GM19023 (cell line): Measurements from ENCODE around the gene CDC16.
"Not testable (repeated sequence)": the region's sequence is repeated elsewhere in the genome, so short reads cannot be mapped to it uniquely, and the experiment has no call there.

Experiments
- ATAC-seq: cut with Tn5 transposase; IDR thresholded peaks from one replicate; pipeline ENCODE4 v1.9.1; 2021; ENCODE audit warnings: mild to moderate bottlenecking, moderate library complexity; ENCODE audit not compliant: unreplicated experiment

CDC16 gene

DNA sequence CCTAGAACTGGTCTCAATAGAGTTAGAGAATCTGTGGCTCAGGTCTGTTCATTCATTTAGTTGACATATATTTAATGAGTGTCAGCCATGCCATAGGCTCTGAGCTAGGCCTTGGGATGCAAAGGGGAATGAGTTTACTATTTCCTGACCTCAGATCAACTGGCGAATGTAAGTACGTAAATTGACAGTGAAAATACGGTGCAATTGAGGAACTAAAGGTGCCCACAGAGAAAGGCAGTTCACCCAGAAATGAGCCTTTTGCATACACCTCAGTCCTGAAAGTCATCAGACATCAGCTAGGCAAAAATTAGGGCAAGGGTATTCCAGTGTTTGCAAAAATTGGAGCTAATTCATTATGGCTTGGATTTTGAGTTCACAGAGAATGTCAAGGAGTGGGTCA, 26.1 kb downstream of the CDC16 start:
- ATAC-seq: no peak

DNA sequence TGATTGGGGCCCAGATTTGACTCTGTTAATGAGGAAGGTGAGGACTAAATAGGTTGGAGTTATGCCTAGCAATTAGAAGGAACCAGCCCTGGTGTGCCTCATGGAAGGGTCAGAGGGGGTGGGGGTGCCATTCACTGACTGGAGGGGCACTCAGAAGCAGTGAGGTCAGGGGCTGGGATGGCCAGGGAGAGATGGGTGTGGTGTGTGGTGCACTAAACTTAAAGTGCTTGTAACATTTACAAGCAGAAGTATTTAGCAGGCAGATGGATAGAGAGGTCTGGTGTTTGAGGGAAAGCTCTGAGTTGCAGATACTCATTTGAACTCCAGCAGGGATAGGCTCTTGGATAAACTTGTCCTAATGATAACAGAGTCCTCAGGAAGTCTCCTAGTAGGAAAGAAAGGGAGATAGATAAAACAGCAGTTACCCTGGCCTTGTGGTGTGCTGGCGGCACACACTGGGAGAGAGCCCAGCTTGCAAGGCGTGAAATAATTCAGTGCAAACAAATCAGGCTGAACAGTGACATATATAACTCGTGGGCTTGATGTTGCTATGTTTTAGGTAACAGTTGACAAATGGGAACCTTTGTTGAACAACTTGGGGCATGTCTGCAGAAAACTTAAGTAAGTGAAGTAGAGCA, 26.8 kb downstream of the CDC16 start:
- ATAC-seq: no peak

DNA sequence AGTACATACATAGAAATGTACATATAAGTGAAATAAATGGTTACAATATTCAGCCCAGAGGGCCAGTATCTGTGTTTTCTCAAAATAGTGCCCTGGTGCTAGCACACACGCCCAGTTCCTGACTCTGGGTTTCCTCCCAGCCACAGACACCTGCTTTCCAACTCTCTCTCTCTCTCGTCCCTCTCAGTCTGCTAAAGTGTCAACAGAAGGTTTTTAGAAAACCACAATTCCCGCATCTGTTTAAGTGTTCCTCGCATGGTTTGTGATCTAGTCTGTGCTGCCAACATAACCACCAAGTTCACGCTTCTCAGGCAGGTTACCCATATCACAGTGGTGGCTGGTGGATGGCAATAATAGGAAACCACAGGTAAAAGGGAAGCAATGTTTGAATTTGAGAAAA, 28.9 kb downstream of the CDC16 start:
- ATAC-seq: no peak

DNA sequence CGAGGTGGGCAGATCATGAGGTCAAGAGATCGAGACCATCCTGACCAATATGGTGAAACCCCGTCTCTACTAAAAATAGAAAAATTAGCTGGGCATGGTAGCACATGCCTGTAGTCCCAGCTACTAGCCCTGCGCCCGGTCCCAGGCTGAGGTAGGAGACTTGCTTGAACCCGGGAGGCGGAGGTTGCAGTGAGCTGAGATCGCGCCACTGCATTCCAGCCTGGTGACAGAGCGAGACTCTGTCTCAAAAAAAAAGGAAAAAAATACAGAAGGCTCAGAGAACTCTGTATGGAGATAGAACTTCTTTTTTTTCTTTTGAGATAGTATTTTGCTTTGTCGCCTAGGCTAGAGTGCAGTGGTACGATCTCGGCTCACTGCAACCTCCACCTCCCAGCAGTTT, 29.6 kb downstream of the CDC16 start:
- not testable (repeated sequence) for ATAC-seq

DNA sequence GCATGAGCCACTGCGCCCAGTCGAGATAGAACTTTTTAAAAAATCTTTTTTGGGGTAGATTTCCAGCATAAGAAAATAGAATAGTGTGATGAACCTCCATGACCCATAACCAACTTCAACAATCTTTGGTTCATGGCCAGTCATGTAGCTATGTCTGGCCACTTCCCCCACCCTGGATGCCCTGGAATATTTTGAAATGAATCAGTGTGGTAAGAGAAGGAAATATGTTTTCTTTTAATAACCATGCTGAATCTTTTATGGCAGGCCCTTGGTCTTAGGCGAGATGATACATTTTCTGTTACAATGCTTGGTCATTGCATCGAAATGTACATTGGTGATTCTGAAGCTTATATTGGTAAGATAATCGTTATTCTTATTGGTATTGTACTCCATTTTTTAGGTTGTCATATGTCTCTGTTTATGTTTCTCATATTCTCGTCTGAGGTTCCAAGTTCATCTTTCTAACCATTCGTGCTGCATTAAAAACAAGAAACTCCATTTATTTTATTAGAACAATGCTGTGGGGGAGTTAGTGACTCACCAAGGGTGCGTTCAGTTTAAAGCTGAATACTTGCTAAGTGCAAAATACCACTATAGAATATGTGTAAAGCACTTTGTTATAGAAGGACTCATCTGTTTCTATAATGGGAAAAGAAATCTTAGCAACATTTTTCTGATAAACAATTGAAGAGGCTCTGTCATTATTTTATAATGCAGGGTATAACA, 30.4 kb downstream of the CDC16 start:
- no peak for ATAC-seq

DNA sequence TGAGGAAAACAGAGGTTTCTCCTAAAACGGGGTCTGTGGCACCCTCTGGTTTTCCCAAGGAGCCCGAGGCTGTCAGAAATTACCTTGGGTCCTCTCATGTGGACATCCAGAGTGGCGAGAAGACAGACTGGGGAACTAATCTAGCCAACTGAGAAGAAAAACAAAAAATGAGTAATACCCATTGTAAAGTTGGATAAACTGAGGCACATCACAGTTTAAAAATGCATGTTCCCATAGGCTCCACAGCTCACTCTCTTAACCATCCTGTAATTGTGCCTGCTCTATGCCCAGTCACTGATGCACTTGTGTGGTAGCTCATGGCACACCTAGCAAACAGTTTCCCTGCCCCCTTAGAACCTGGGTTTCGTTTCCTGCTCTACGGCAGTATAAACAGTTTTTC, 31.5 kb downstream of the CDC16 start:
- ATAC-seq: no peak

DNA sequence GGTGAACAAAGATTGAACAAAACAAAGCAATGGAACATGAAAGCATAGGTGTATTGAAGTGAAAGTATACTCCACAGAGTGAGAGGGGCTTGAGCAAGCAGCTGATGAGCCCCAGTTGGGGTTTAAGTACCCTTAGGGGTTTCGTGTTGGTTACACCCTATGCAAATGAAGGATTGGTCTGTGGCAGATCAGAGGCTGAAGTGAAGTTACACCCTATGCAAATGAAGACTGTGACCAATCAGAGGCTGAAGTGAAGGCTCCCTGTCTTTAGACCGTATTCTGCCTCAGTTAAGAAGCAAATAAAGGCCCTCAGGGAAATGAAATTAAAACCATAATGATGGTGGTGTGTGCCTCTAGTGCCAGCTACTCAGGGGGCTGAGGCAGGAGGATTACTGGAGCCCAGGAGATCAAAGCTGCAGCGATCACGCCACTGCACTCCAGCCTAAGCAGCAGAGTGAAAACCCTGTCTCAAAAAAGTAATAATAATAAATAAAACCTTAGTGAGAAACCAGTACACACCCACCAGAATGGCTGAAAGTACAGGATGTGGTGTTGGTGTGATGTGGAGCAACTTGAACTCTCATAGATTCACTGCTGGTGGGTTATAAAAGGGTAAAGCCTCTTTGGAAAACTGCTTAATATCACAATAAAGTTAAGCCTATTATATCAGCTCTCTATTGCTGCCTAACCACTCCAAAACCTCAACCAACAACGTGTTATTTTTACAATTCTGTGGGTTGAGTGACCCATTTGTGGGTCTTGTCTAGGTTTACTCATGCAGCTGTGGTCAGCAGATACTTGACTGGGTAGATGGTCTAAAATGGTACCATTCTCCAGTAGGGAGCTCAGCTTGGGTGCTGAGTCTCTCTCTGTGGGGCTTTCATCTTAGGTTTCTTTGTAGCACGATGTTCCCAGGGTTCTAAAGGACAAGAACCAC, 33.9 kb downstream of the CDC16 start:
- no peak for ATAC-seq

DNA sequence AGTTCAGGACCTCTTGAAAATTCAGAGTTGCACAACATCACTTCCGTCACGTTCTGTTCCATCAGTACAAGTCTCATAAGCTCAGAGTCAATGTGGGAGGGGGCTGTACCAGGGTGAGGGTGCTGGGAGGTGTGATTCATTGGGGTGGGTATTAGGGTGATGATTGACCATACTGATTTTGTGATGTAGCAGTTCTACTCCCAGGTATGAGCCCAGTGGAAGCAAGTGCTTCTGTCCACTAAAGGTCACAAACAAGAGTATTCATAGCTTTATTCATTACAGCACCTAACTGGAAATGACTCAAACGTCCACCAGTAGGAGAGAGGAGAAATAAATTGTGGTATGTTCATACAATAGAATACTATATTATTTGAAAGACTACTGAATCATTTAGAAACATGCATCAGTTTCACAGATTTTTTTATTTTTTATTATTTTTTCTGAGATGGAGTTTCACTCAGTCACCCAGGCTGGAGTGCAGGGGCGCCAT, 34.6 kb downstream of the CDC16 start:
- no peak for ATAC-seq

DNA sequence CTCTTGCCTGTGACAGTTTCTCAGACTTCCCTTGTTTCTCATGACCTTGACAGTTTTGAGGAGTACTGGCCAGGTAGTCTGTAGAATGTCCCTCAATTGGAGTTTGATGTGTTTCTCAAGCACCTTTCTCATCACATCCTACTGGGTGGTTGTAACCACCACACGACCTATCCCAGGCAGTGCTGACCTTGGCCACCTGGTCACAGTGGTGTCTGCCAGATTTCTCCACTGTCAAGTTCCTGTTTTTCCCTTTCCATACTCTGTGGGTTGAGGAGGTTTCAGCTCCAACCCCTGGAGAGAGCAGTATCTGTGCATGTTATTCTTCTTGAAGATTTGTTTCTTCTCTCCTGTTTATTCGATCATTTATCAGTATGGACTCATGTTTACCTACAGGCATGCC, 38.3 kb downstream of the CDC16 start:
- no peak for ATAC-seq

DNA sequence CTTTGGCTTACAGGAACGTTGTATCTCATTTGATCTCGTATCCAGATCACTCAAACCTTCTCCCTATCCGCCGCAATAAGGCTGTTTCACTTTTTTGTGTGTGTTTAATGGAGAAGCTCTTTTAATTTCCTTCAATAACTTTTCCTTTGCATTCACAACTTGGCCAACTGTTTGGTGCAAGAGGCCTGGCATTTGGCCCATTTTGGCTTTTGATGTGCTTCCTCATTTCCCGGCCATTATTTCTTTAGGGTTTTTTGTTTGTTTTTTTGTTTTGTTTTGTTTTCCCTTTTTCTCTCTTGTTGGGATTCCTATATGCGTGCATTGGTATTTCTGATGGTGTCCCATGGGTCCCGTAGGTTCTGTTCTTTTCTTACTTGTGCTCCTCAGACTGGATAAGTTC, 40.6 kb downstream of the CDC16 start:
- ATAC-seq: no peak

DNA sequence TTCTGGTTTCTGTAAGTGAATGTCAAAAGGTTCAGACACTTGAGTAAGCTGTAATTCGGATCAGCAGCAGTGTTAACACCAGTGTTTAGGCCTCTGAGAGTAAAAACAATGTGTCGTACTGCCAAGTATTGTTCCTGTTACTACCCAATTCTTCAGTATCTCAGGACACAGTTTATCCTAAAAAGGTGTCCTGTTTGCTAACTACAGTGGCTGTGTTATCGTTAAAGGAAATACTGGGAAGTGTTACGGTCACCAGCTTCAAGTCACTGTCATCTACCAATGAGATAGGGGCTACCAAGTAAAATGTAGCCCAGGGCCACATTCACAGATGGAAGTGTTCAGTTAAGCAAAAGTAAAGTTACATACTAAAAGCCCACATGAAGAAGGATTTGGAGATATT, 44.4 kb downstream of the CDC16 start:
- no peak for ATAC-seq

DNA sequence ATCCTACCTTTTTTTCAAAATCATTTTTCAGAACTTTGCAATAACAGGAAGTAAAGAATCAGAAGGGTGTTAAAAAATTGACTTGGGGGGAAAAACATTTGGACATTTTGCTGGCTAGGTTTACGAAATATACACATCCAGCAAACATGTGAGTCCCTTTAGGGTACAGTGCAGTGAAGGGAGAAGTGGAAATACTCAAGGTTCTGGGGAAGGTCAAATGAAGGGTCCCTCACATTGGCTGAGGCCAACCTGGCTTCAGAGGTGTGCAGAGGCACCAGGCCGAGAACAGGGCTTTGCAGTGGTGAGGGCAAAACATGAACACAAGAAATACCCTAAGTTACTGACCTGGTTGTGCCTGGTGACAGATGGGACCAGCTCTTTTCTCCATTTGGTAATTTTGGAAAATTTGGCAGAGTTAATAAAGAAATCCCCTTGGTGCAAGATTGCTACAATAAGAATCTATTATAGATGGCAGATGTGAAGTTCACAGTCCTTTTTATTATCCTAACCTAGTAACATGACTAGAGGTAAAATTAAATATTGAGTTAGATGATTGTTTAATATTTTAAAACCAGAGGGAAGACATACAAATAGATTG, 45.2 kb downstream of the CDC16 start:
- no peak for ATAC-seq

DNA sequence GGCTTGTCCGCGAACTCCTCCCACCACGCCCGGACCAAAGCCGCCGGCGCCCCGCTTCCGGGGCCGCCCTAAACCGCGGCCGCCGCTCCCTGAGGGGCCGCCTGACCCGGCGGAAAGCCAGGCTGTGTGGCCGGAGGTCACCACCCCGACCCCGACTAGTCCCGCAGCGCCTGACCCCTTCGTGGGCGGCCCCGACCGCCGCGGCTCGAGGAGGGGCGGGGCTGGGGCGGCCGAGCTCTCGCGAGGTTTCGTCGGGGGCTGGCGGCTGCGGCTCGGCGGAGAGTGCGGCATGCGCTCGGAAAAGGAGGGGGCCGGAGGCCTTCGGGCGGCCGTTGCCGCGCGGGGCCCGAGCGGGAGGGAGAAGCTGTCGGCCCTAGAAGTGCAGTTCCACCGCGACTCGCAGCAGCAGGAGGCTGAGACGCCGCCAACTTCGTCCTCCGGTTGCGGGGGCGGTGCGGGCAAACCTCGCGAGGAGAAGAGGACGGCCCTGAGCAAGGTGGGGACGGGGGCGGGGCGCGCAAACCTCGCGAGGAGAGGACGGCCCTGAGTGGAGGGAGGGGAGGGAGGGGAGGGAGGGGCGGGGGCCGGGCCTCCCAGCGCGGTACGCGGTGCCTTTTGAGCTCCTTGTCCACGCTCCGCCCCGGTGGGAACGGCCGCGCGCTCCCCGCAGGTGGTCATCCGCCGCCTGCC, 46.8 kb downstream of the CDC16 start, which contains the start of gene UPF3A:
Gene UPF3A (plus strand): TSS at position 251 of the 690 bp plus-strand sequence. CDS start 39 bp downstream, at position 290.
- peak; percentile 76 for ATAC-seq

DNA sequence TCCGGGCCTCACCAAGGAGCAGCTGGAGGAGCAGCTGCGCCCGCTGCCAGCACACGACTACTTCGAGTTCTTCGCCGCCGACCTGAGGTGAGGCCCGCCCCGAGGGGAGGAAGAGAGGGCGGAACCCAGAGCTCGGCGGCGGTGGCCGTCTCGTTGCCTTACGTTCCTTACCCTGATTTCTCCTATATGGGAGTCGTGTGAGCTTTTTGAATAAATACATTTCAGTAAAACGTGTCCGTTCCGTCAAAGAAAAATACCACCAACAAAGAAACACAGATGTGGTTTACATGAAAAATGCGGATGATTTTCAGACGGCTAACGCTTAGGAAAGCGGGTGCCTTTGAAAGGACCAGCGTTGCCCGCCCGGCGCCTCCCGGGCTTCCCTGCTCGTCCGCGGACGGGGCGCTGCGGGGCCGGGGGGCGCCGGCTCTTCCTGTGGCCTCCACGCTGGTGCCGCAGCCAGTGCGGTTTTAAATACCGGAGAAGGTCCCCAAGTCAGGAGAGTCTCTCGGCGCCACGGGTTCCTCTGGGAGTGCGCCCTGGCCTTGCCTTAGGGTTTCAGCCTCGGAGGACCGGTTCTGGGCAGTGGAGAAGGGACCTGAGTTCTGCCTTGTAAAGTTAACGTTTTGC, 47.5 kb downstream of the CDC16 start:
- peak; percentile 63 for ATAC-seq

DNA sequence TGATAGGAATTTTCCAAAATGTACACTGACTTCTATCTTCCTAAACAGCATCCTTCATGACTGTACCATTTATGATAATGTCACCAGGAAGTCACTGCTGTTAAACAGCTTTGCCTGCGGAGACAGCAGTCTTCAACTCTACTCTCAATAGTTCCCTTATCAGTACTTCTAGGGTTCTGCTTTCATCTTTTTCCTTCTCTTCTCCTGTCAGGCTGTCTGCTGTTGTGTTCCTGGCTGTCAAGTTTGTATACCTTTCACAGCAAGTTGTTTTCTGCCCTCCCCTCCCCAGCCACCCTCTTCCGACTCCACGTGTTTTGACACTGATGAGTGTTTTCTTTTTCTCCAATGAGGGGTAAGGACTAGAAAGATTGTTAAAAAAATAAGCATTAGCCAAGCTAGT, 48.9 kb downstream of the CDC16 start:
- no peak for ATAC-seq

DNA sequence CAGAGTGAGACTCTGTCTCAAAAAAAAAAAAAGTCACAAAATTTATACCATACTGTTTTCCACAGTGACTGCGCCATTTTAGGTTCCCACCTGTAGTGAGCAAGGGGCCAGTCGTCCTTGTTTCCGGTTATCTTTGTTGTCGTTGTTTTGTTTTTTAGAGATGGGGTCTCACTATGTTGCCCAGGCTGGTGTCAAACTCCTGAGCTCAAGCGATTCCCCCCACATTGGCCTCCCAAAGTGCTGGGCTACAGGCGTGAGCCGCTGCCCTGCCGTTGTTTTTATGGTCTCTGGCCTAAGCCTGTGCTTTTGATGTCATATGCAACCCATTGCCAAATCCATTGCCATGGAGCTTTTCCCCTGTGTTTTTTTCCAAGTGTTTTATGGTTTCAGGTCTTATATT, 50.0 kb downstream of the CDC16 start:
- no peak for ATAC-seq

DNA sequence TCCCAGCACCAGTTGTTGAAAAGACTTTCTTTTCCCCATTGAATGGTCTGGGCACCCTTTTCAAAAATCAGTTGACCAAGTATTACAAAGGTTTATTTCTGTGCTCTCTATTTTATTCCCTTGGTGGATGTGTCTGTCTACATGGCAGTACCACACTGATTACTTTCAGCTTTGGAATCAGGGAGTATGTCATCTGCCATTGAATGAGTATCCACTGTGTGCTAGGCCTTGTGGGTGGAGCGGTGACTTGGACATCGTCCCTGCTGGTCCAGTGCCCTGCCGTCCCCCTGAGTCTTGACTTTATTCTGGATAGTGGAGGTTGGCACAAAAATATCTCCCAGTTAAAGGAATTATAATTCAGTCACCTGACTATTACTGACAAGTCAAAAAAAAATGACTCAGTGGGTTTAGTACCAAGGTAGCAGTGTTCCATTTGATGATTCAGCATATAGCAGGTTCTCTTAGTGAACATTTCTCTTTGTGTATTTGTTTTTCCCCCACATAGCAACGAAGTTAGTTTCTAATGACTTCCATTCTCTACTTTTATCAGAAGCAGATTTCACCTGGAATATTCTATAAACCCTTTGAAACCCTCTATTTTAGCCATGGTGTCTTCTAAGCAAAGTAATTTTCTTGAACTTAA, 50.6 kb downstream of the CDC16 start:
- ATAC-seq: no peak

DNA sequence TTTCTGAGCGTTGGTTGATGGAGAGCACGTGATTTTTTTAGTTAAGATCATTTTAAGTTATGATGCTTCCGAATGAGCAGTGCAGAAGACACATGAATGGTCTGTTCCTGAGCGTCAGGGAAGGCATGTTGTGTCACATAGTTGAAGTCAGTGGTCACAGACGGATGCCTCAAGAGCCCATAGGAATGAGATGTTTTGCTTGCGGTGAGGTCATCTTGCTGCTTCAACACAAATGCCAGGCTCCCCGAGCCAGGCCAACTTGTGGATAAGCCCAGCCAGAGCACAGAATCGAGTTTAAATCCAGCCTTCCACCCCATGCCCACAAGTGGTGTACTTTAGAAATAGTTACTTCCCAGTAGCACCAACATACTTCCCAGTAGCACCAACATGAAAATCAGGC, 52.1 kb downstream of the CDC16 start:
- ATAC-seq: no peak

DNA sequence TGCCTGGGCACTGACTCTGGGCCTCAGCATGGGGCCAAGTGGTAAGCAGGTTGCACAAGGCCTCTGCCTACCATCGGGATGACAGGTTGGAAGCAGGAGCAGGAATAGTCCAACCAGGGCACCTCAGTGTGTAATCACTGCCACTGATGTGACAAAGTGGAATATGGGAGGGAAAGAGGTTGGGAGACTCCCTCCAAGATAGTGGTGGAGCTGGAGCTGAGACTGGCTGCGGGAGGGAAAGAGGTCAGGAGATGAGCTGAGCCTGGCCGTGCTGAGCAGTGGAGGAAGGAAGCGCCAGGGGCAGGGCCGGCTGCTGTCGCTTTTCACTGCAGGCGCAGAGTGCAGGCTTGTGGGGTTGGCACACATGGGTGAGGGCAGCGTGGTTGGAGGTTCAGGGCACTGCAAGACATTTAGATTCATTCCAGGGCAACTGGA, 53.5 kb downstream of the CDC16 start:
- ATAC-seq: no peak
